BE2C (cell line): Measurements from ENCODE around the gene DNM1.

Experiments used
- DNase-seq: peaks from one replicate; pipeline ENCODE4 v3.0.0-alpha.2; 2020
- H3K27me3 ChIP-seq: fragments of 250-450 bp; sonication (Bioruptor Pico); 2 replicates; pipeline ENCODE4 v1.5.1; 2020; ENCODE audit warnings: mild to moderate bottlenecking
- H3K36me3 ChIP-seq: fragments of 250-450 bp; sonication (Bioruptor Pico); 2 replicates; pipeline ENCODE4 v1.5.1; 2020; ENCODE audit warnings: mild to moderate bottlenecking
- H3K4me1 ChIP-seq: fragments of 250-450 bp; sonication (Bioruptor Pico); 2 replicates; pipeline ENCODE4 v1.5.1; 2020
- H3K4me3 ChIP-seq: 2 replicates; pipeline ENCODE4 v1.5.1; 2011; ENCODE audit warnings: low read depth, low read length
- H3K9me3 ChIP-seq: fragments of 250-450 bp; sonication (Bioruptor Pico); 2 replicates; pipeline ENCODE4 v1.5.1; 2020
- CTCF ChIP-seq: IDR thresholded peaks from 2 replicates; pipeline ENCODE4 v1.5.1; 2012; ENCODE audit warnings: mild to moderate bottlenecking, low read depth, low read length

Gene DNM1

GRCh38 chr9:128164307-128164885 is 38.8 kb upstream of the DNM1 start:
- peaks cover 62% of the 10 kb centered on the region for H3K36me3 ChIP-seq
- peaks cover 4% of the 10 kb centered on the region for H3K4me1 ChIP-seq
- DNase-seq: no peak
- no peaks in the 10 kb centered on the region for H3K27me3 ChIP-seq
- H3K9me3 ChIP-seq: no peaks in the 10 kb centered on the region
- no peak for TF ChIP-seq CTCF
- H3K4me3 ChIP-seq: no peak overlapping the region

- TF ChIP-seq CTCF: no peak
- no peaks in the 10 kb centered on the region for H3K9me3 ChIP-seq
- no peak for DNase-seq
- no peak overlapping the region for H3K4me3 ChIP-seq
- H3K27me3 ChIP-seq: no peaks in the 10 kb centered on the region
- peaks cover 67% of the 10 kb centered on the region for H3K36me3 ChIP-seq
- H3K4me1 ChIP-seq: no peaks in the 10 kb centered on the region
These were observed 37.0 kb upstream of the DNM1 start for GRCh38 chr9:128166169-128166568.

- no peak overlapping the region for H3K4me3 ChIP-seq
- TF ChIP-seq CTCF: no peak
- no peak for DNase-seq
- no peaks in the 10 kb centered on the region for H3K9me3 ChIP-seq
- peaks cover 63% of the 10 kb centered on the region for H3K36me3 ChIP-seq
- no peaks in the 10 kb centered on the region for H3K27me3 ChIP-seq
- no peaks in the 10 kb centered on the region for H3K4me1 ChIP-seq
These were observed 36.0 kb upstream of the DNM1 start for GRCh38 chr9:128167209-128167608.

- H3K4me3 ChIP-seq: no peak overlapping the region
- H3K4me1 ChIP-seq: no peaks in the 10 kb centered on the region
- peaks cover 51% of the 10 kb centered on the region for H3K36me3 ChIP-seq
- H3K9me3 ChIP-seq: no peaks in the 10 kb centered on the region
- TF ChIP-seq CTCF: no peak
- no peaks in the 10 kb centered on the region for H3K27me3 ChIP-seq
- DNase-seq: no peak
These were observed 34.4 kb upstream of the DNM1 start for GRCh38 chr9:128168731-128169308.

GRCh38 chr9:128169492-128169891 is 33.7 kb upstream of the DNM1 start:
- no peak for DNase-seq
- TF ChIP-seq CTCF: no peak
- no peak overlapping the region for H3K4me3 ChIP-seq
- H3K9me3 ChIP-seq: no peaks in the 10 kb centered on the region
- H3K27me3 ChIP-seq: no peaks in the 10 kb centered on the region
- no peaks in the 10 kb centered on the region for H3K4me1 ChIP-seq
- peaks cover 49% of the 10 kb centered on the region for H3K36me3 ChIP-seq

- Histone ChIP-seq H3K36me3 (peaks cover 47% of the 10 kb centered on the region), H3K27me3 (no peaks in the 10 kb centered on the region)
These were observed 33.3 kb upstream of the DNM1 start for GRCh38 chr9:128169925-128170324.

More at GRCh38 chr9:128169925-128170324, 33.3 kb upstream of the DNM1 start:
- TF ChIP-seq CTCF: no peak
- H3K9me3 ChIP-seq: no peaks in the 10 kb centered on the region
- DNase-seq: no peak
- H3K4me3 ChIP-seq: no peak overlapping the region
- no peaks in the 10 kb centered on the region for H3K4me1 ChIP-seq
